NB4 (cell line): Measurements from ENCODE around the gene CLNK.
"Not testable (repeated sequence)": the region's sequence is repeated elsewhere in the genome, so short reads cannot be mapped to it uniquely, and the experiment has no call there.

Experiments
- DNase-seq: peaks from one replicate; pipeline ENCODE4 v3.0.0; 2010; ENCODE audit warnings: low read depth
- H3K4me3 ChIP-seq: one replicate; pipeline ENCODE4 v1.5.1; 2011; ENCODE audit warnings: mild to moderate bottlenecking, low read depth, low read length, moderate library complexity
- MYC ChIP-seq: IDR thresholded peaks from 2 replicates; pipeline ENCODE4 v1.6.1; 2011; ENCODE audit warnings: low read depth, low read length
- POLR2A ChIP-seq: IDR thresholded peaks from 2 replicates; pipeline ENCODE4 v1.6.1; 2011; ENCODE audit warnings: mild to moderate bottlenecking; ENCODE audit not compliant: insufficient read length; ENCODE audit errors: extremely low read depth
- TF ChIP-seq, protein P1 (sequence below): IDR thresholded peaks from one replicate; pipeline ENCODE4 v1.5.1; 2012; ENCODE audit warnings: low read depth, low read length
- TF ChIP-seq, protein P2 (sequence below): IDR thresholded peaks from 2 replicates; pipeline ENCODE4 v1.6.1; 2011; ENCODE audit warnings: low read depth, low read length

CLNK gene

DNA sequence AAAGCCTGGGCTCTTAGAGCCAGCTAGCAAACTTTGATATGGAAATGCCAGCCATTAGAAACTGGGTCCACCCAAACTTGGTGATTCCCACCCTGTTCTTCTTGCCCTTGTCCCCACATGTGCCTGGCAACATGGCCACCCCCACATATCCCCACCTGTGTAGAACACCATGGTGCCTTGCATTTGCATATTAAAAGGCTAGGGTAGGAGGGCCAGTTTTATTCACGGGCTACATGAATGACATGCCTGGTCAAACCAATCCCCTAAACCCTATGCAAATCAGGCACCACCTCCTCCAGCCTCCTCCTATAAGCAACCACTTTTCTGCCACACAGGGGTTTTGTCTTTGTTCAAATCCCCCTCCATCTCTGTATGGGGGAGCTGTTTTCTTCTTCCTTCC, 104.9 kb downstream of the CLNK start:
- DNase-seq: no peak
- no peak overlapping the region for H3K4me3 ChIP-seq
- TF ChIP-seq MYC: no peak

DNA sequence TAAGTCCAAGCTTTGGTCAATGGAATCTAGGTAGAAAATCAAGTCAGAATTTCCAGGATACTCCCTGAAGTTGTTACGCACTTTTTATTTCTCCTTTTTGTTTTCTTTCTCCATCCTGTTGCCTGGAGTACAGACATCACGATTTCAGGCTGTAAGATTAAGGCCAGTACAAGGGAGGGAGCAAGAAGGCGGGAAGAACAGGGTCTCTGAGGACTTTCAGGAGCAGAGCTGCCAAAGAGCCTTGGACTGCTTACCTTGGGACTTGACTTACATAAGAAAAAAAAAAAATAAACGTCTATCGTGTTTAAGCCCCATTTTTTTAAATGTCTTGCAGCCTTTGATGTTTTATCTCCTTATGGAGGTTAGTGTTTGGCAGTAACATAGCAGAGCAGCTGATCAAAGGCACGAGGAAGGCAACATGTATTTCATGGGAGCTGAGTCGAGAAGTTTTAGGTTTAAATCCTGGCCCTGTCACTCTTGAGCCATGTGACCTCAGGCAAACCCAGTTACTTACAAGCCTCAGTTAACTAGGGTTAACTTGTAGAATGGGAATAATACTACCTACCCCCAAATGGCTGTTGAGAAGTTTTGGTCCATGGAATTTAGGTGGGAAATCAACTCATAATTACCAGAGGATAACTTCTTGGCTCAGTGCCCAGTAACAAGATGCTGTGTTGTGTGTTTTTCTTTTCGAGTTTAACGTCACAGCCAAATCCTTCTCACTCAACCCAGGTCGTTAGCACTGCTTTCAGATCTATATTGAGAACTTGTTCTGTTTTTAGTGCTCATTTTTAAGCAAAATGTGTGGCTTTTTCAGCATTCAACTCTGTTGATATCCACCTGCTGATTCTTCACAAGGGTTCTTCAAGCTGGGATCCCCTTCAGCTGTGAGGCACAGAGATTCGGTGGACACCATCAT, 106.8 kb downstream of the CLNK start:
- DNase-seq: no peak
- TF ChIP-seq, protein P1, sequence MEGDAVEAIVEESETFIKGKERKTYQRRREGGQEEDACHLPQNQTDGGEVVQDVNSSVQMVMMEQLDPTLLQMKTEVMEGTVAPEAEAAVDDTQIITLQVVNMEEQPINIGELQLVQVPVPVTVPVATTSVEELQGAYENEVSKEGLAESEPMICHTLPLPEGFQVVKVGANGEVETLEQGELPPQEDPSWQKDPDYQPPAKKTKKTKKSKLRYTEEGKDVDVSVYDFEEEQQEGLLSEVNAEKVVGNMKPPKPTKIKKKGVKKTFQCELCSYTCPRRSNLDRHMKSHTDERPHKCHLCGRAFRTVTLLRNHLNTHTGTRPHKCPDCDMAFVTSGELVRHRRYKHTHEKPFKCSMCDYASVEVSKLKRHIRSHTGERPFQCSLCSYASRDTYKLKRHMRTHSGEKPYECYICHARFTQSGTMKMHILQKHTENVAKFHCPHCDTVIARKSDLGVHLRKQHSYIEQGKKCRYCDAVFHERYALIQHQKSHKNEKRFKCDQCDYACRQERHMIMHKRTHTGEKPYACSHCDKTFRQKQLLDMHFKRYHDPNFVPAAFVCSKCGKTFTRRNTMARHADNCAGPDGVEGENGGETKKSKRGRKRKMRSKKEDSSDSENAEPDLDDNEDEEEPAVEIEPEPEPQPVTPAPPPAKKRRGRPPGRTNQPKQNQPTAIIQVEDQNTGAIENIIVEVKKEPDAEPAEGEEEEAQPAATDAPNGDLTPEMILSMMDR: no peak
- TF ChIP-seq, protein P2, sequence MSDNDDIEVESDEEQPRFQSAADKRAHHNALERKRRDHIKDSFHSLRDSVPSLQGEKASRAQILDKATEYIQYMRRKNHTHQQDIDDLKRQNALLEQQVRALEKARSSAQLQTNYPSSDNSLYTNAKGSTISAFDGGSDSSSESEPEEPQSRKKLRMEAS: no peak
- TF ChIP-seq POLR2A (no peak), MYC (no peak)
- H3K4me3 ChIP-seq: no peak overlapping the region

DNA sequence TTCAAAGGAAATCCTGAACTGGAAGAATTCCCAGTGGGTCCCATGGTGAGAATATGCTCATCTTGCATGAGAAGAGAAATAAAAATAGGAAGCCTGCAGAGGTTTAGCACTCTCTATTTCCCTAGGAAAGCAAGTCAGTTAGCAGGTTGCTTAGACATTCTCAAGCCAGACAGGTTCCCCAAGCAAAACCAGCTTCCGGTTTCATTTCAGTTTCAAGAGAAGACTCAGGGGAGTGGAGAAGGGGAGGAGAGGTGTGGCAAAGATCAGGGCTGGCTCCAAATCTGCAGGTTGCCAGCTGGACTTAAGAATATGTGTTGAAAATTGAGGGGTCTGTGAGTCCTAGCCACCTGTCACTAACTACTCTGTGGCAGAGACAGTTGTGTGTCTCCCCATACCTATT, 107.5 kb downstream of the CLNK start:
- no peak overlapping the region for H3K4me3 ChIP-seq
- no peak for TF ChIP-seq MYC
- no peak for TF ChIP-seq POLR2A
- TF ChIP-seq, protein P2: no peak
- TF ChIP-seq, protein P1: no peak
- DNase-seq: no peak

DNA sequence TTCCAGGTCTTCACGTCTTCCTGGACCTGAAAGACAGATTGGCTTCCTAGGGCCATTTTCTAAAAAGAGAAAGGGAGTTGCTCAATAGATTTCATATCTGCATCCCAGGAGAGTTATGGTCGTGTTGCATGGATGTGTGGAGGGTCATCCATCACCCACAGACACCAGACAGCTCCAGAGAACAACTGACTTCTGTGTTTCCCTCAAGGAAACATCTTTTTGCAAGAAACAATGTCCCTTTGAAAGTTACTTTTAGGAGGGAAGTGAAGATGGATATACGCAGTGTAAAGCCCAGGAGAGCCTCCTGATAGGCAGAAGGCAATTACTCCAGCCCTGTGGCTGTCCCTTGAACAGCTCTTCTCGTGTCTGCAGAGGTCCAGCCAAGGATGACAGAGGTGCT, 108.3 kb downstream of the CLNK start:
- TF ChIP-seq, protein P2: no peak
- no peak for TF ChIP-seq POLR2A
- no peak for DNase-seq
- H3K4me3 ChIP-seq: no peak overlapping the region

DNA sequence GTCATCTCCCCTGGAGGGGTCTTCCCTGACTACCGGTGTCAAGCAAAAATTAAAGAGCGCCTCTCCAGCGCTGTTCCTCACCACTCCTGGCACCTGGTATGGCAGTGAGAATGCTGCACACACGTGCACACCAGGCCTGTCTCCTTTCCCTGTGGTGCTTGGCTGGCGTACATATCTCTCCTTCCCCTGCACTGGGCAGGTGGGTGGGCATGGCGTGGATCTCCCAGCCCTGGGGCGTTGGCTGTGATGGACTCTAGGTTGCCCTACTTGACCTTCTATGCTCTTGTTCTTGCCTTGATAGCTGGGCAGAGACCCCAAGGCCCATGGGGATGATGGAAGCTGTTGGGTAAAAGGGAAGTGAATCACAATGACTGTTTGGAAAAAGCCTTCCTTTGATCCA, 109.2 kb downstream of the CLNK start:
- DNase-seq: no peak
- TF ChIP-seq MYC (no peak), POLR2A (no peak)
- TF ChIP-seq, protein P1: no peak
- TF ChIP-seq, protein P2: no peak
- H3K4me3 ChIP-seq: no peak overlapping the region

DNA sequence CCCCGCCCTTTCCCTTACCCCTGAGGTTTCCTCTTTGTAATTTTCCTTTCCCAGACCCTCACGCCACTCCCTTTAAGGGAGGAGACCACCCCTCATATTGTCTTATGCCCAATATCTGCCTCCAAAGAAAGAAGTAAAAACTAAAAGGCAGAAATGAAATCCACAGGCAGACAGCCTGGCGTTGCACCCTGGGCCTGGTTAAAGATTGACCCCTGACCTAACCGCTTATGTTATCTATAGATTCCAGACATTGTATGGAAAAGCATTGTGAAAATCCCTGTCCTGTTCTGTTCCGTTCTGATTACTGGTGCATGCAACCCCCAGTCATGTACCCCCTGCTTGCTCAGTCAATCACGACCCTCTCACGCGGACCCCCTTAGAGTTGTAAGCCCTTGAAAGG, 110.0 kb downstream of the CLNK start:
- H3K4me3 ChIP-seq, DNase-seq: not testable (repeated sequence)

DNA sequence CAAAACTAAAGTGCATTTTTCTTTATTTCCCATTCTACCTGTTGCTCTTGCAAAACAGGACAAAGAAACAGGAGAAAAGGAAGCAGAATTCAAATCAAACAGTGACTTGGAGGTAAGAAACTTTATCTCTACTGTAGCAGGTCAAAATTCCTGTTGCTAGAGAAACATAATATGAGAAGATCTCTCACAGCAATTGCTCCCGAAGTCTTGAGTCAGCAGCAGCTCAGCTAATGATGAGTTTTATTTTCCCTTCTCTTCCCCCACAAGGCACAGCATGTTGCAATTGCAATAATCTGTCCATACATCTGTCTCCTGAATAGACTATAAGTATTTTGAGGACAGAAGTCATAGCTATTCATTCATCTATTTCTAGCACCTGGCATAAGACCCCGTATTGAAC, 112.7 kb downstream of the CLNK start:
- DNase-seq: no peak
- TF ChIP-seq, protein P1: no peak
- TF ChIP-seq POLR2A (no peak), MYC (no peak)
- TF ChIP-seq, protein P2: no peak
- no peak overlapping the region for H3K4me3 ChIP-seq
